Measurements from ENCODE around the gene NACC1. TPM values are rescaled to one million over a fixed set of nuclear protein-coding genes. Genes with fewer than 3 reads are reported as not detected.
A peak's percentile ranks its signal among the peaks of the same experiment; 100 is the strongest.

Gene NACC1
- total RNA-seq, 1 experiment from 2014 or later: 237 TPM

GRCh38 chr19:13152974-13153568 lies 35.0 kb downstream of the NACC1 start (continued):
- TF ChIP-seq ATF2 (CRISPR knock-in tag; IDR thresholded peaks at IDR 0.05; ENCODE audit: borderline replicate concordance, low read depth): peak; percentile 36; the same call in 1 of the 2 replicates
- no peak for TF ChIP-seq TP53 (CRISPR knock-in tag; IDR thresholded peaks at IDR 0.05)
- peak; percentile 85 for TF ChIP-seq ZBTB43 (CRISPR knock-in tag; IDR thresholded peaks at IDR 0.05)
- peak; percentile 92 for TF ChIP-seq ETV6 (CRISPR knock-in tag; IDR thresholded peaks at IDR 0.05)
- no peak for TF ChIP-seq CTCF (IDR thresholded peaks at IDR 0.05)
- TF ChIP-seq ATF6 (CRISPR knock-in tag; IDR thresholded peaks at IDR 0.05): no peak
- peak; percentile 84; the same call in 1 of the 2 replicates for TF ChIP-seq FOXP4 (CRISPR knock-in tag; IDR thresholded peaks at IDR 0.05)
- TF ChIP-seq TCF7 (CRISPR knock-in tag; IDR thresholded peaks at IDR 0.05; ENCODE audit: low read depth): peak; percentile 87
- TF ChIP-seq NFE2L1 (CRISPR knock-in tag; IDR thresholded peaks at IDR 0.05): no peak; the same call in none of the 2 replicates

- CTCF ChIA-PET: interaction anchor here (0.5 to 2.2 kb wide), 5 partner anchors 10 to 983 kb away, joined by 3 to 21 read pairs (median 5); no protein-coding TSS in a partner anchor
- peak; percentile 48 for DNase-seq (ENCODE audit: low spot score)
Observed at GRCh38 chr19:13153569-13154240, 35.6 kb downstream of the NACC1 start.

More at GRCh38 chr19:13153569-13154240, 35.6 kb downstream of the NACC1 start:
- H3K27ac Mint-ChIP-seq: peak overlapping the region; percentile 99
- peak overlapping the region; percentile 92 for H3K4me3 Mint-ChIP-seq
- H3K27me3 Mint-ChIP-seq (ENCODE audit: low read depth): peaks cover 7% of the 10 kb centered on the region; the same call in 1 of the 2 replicates
- POLR2A ChIA-PET: interaction anchor here (1.0 to 5.5 kb wide), 7 partner anchors 11 to 94 kb away, joined by 3 to 167 read pairs (median 4); partner anchors contain the start of gene NACC1
- peaks cover 20% of the 10 kb centered on the region for H3K36me3 Mint-ChIP-seq
- no peaks in the 10 kb centered on the region for H3K9me3 Mint-ChIP-seq
- TF ChIP-seq PRDM15 (CRISPR knock-in tag; IDR thresholded peaks at IDR 0.05) (peak; percentile 7; the same call in 1 of the 2 replicates), ZNF263 (CRISPR knock-in tag; IDR thresholded peaks at IDR 0.05; ENCODE audit: low read depth) (peak; percentile 33; the same call in 1 of the 2 replicates), ZNF423 (CRISPR knock-in tag; IDR thresholded peaks at IDR 0.05) (no peak), ZBTB21 (CRISPR knock-in tag; IDR thresholded peaks at IDR 0.05; ENCODE audit: borderline replicate concordance) (no peak), TP53 (CRISPR knock-in tag; IDR thresholded peaks at IDR 0.05) (peak; percentile 86; the same call in 1 of the 2 replicates), FOXP1 (CRISPR knock-in tag; IDR thresholded peaks at IDR 0.05; ENCODE audit: borderline replicate concordance) (0 out of 2 replicates have a peak, but pooled peaks have one; percentile 10), HMGXB4 (CRISPR knock-in tag; IDR thresholded peaks at IDR 0.05) (peak; percentile 24; the same call in 1 of the 2 replicates)
- ATAC-seq: no peak
- peaks cover 30% of the 10 kb centered on the region for H3K4me1 Mint-ChIP-seq
